GM12874 (cell line): ENCODE data around the gene ERBB4.

ENCODE experiments used
- CTCF ChIP-seq: IDR thresholded peaks from 2 replicates; pipeline ENCODE4 v1.5.1; 2011; ENCODE audit warnings: low read depth, mild to moderate bottlenecking, control low read depth, low read length, moderate library complexity; ENCODE audit not compliant: insufficient read depth

The ERBB4 gene

GRCh38 chr2:212467551-212467950 is 71.1 kb downstream of the ERBB4 start:
- 0 out of 2 replicates have a peak, but pooled peaks have one; percentile 20 for TF ChIP-seq CTCF

GRCh38 chr2:212465456-212465855 is 73.1 kb downstream of the ERBB4 start:
- TF ChIP-seq CTCF, result no peak

- TF ChIP-seq CTCF, result no peak
Measured at GRCh38 chr2:212454149-212454548, 84.5 kb downstream of the ERBB4 start.

GRCh38 chr2:212451786-212452231 is 86.8 kb downstream of the ERBB4 start:
- no peak for TF ChIP-seq CTCF

GRCh38 chr2:212448698-212449097 is 89.9 kb downstream of the ERBB4 start:
- no peak for TF ChIP-seq CTCF

GRCh38 chr2:212441821-212442220 is 96.8 kb downstream of the ERBB4 start:
- no peak for TF ChIP-seq CTCF

- TF ChIP-seq CTCF, result no peak
Measured at GRCh38 chr2:212441141-212441540, 97.5 kb downstream of the ERBB4 start.
